OCI-LY7 (cell line): ENCODE results near the gene ELOVL6. TPM values are rescaled to one million over a fixed set of nuclear protein-coding genes. Genes with fewer than 3 reads are reported as not detected.

ENCODE experiments used
- BruUV-seq: library from RNA; stranded (reverse); fragments of 400-500 nt; replicated peaks from 2 replicates; lab custom pipeline; 2021; lab: Mats Ljungman, UMichigan
- CTCF ChIA-PET: fragments of 300-600 bp; sonication (Branson Sonifier 250); formaldehyde crosslinking; loops from one replicate; lab custom pipeline; 2022; ENCODE audit warnings: antibody characterized with exemption; ENCODE audit not compliant: unreplicated experiment; lab: Charles Lee
- POLR2A ChIA-PET: fragments of 300-600 bp; sonication (Branson Sonifier 250); formaldehyde crosslinking; loops from one replicate; lab custom pipeline; 2022; ENCODE audit warnings: antibody characterized with exemption; lab: Charles Lee
- DNase-seq: peaks from one replicate; pipeline ENCODE4 v3.0.0-alpha.2; 2015; ENCODE audit warnings: low spot score
- H2AFZ ChIP-seq: fragments of 200-600 bp; sonication (generic), shearing (Covaris generic); 2 replicates; pipeline ENCODE4 v1.6.1; 2014; ENCODE audit warnings: mild to moderate bottlenecking, antibody characterized with exemption, low read length, moderate library complexity
- H3K27ac ChIP-seq: fragments of 200-600 bp; sonication (generic); 2 replicates; pipeline ENCODE4 v1.5.1; 2014; ENCODE audit warnings: mixed run types, low read depth, mild to moderate bottlenecking, moderate library complexity, low read length, inconsistent platforms; ENCODE audit not compliant: poor library complexity, severe bottlenecking
- H3K36me3 ChIP-seq: fragments of 200-600 bp; sonication (generic); 2 replicates; pipeline ENCODE4 v1.6.1; 2014; ENCODE audit warnings: mild to moderate bottlenecking, antibody characterized with exemption, low read length, moderate library complexity, mixed read lengths; ENCODE audit not compliant: insufficient read depth
- H3K4me1 ChIP-seq: fragments of 200-600 bp; sonication (generic); 2 replicates; pipeline ENCODE4 v1.5.1; 2014; ENCODE audit warnings: mild to moderate bottlenecking, low read length; ENCODE audit not compliant: insufficient read depth, poor library complexity, severe bottlenecking
- H3K4me2 ChIP-seq: fragments of 200-600 bp; sonication (generic); 2 replicates; pipeline ENCODE4 v1.6.1; 2014; ENCODE audit warnings: mild to moderate bottlenecking, low read length
- H3K4me3 ChIP-seq: fragments of 200-600 bp; sonication (generic); 2 replicates; pipeline ENCODE4 v1.5.1; 2014; ENCODE audit warnings: mild to moderate bottlenecking, low read depth, low read length; ENCODE audit not compliant: poor library complexity, severe bottlenecking
- H3K79me2 ChIP-seq: fragments of 200-600 bp; sonication (generic); 2 replicates; pipeline ENCODE4 v1.6.1; 2016; ENCODE audit warnings: low read depth, mild to moderate bottlenecking, low read length, moderate library complexity, mixed read lengths; ENCODE audit not compliant: insufficient read depth
- H3K9me2 ChIP-seq: fragments of 200-600 bp; sonication (generic); 2 replicates; pipeline ENCODE4 v1.6.1; 2016; ENCODE audit warnings: mild to moderate bottlenecking, low read length, mixed read lengths; ENCODE audit not compliant: insufficient read depth
- H3K9me3 ChIP-seq: fragments of 200-600 bp; sonication (generic); 2 replicates; pipeline ENCODE4 v1.6.1; 2014; ENCODE audit warnings: mild to moderate bottlenecking, mixed run types, low read length, mixed read lengths
- H4K20me1 ChIP-seq: fragments of 200-600 bp; sonication (generic); 2 replicates; pipeline ENCODE4 v1.6.1; 2014; ENCODE audit warnings: mild to moderate bottlenecking, antibody characterized with exemption, low read length, moderate library complexity, mixed read lengths; ENCODE audit not compliant: insufficient read depth
- EZH2phosphoT487 ChIP-seq: fragments of 200-600 bp; sonication (generic); IDR thresholded peaks from 2 replicates; pipeline ENCODE4 v1.6.1; 2018; ENCODE audit warnings: low read depth, borderline replicate concordance, mild to moderate bottlenecking, mixed run types, antibody characterized with exemption, low read length, moderate library complexity, mixed read lengths
- intact Hi-C: fragments of 100-400 bp; cut with micrococcal nuclease; formaldehyde crosslinking; loops from one replicate; pipeline ENCODE4 v1.10.0; 2022; ENCODE audit not compliant: unreplicated experiment
- total RNA-seq, 2 experiments: library from RNA; depleted of rRNA in 1 of 2; stranded (reverse); fragments of >200 nt in 1 of 2; shearing (Covaris generic) in 1 of 2; gene quantifications; 2 replicates each; pipeline ENCODE4 v1.2.3, GENCODE V29; 2014 to 2022
- TF ChIP-seq, protein P1 (sequence below): fragments of 200-600 bp; sonication (generic); conservative IDR thresholded peaks from 2 replicates; pipeline ENCODE4 v1.5.1; 2014; ENCODE audit warnings: mild to moderate bottlenecking, antibody characterized with exemption, low read length, moderate library complexity, mixed read lengths

ELOVL6 gene
- total RNA-seq, 2 experiments from 2014 or later, result 14.5 to 45.5 TPM

DNA sequence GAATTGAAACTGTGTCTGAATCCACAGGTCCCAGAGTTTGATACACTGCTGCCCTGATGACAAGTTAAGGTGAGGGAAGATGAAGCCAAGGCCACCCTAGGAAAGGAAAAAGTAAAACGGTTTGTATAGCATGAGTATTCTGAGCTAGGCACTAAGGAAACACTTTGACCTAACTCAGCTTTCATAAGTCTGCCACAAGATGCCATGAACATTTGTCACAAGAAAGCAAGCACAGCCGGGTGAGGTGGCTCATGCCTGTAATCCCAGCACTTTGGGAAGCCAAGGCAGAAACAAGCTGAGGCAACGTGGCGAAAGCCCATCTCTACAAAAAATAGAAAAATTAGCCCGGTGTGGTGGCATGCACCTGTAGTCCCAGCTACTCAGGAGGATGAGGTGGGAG lies 34.2 kb downstream of the ELOVL6 start:
- CTCF ChIA-PET, result no interaction called here
- H3K4me3 ChIP-seq, result no peak overlapping the region
- H2AFZ ChIP-seq, result no peak overlapping the region
- H3K36me3 ChIP-seq, result peaks cover 55% of the 10 kb centered on the region
- no peaks in the 10 kb centered on the region for H3K79me2 ChIP-seq
- DNase-seq, result no peak
- H3K27ac ChIP-seq, result no peak overlapping the region
- no peaks in the 10 kb centered on the region for H4K20me1 ChIP-seq
- H3K4me2 ChIP-seq, result no peak overlapping the region
- no peaks in the 10 kb centered on the region for H3K9me2 ChIP-seq
- no peaks in the 10 kb centered on the region for H3K9me3 ChIP-seq
- POLR2A ChIA-PET, result interaction anchor here (0.7 to 1.1 kb wide), 4 partner anchors 9 to 851 kb away, joined by 3 to 4 read pairs (median 3); no protein-coding TSS in a partner anchor
- TF ChIP-seq, protein P1, sequence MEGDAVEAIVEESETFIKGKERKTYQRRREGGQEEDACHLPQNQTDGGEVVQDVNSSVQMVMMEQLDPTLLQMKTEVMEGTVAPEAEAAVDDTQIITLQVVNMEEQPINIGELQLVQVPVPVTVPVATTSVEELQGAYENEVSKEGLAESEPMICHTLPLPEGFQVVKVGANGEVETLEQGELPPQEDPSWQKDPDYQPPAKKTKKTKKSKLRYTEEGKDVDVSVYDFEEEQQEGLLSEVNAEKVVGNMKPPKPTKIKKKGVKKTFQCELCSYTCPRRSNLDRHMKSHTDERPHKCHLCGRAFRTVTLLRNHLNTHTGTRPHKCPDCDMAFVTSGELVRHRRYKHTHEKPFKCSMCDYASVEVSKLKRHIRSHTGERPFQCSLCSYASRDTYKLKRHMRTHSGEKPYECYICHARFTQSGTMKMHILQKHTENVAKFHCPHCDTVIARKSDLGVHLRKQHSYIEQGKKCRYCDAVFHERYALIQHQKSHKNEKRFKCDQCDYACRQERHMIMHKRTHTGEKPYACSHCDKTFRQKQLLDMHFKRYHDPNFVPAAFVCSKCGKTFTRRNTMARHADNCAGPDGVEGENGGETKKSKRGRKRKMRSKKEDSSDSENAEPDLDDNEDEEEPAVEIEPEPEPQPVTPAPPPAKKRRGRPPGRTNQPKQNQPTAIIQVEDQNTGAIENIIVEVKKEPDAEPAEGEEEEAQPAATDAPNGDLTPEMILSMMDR, result no peak
- TF ChIP-seq EZH2phosphoT487, result no peak
- peaks cover 7% of the 10 kb centered on the region for H3K4me1 ChIP-seq
- BruUV-seq, result no TSS peak
- intact Hi-C loops, result no loop called here

DNA sequence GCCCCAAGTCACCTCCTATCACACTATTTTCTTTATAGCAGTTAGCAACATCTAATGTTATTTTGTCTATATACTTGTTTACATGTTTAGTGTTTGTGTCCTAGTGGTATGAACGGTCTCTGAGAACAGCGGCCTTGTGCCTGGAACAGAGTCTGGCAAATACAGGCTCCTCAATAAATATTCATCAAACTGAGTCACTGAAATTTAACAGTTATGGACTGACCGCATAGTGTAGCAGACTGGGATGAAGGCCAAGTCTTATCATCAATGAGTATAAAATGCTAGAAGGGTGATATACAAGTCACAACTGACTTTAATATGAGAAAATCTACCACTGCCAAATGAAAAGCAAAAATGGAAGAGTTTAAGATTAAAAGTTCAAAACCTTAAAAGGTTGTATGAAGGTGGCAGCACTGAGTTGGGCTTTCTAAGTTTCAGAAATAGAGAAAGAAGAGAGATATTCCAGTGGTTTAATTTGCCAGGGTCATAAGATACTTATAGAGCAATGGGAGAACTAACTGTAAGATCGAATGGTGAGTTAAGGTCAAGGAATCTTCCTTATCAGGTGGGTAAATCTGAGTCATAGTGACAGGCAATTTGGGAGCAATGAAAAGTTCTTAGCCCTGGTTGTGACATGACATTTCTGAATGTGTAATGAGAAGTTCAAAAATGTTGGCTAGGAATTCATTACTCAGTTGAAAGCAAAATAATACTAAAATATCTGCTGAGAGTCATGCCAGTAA lies 34.9 kb downstream of the ELOVL6 start:
- no peaks in the 10 kb centered on the region for H3K9me3 ChIP-seq
- H3K4me3 ChIP-seq, result no peak overlapping the region
- no peak overlapping the region for H3K4me2 ChIP-seq
- intact Hi-C loops, result no loop called here
- BruUV-seq, result no TSS peak
- no peaks in the 10 kb centered on the region for H3K9me2 ChIP-seq
- H3K36me3 ChIP-seq, result peaks cover 51% of the 10 kb centered on the region
- no peak for TF ChIP-seq EZH2phosphoT487
- TF ChIP-seq, protein P1, result no peak
- H4K20me1 ChIP-seq, result no peaks in the 10 kb centered on the region
- H3K79me2 ChIP-seq, result no peaks in the 10 kb centered on the region
- peaks cover 7% of the 10 kb centered on the region for H3K4me1 ChIP-seq
- DNase-seq, result no peak
- no peak overlapping the region for H2AFZ ChIP-seq
- H3K27ac ChIP-seq, result no peak overlapping the region
- CTCF ChIA-PET, result no interaction called here
- POLR2A ChIA-PET, result interaction anchor here (1.1 kb wide), 1 partner anchor 11 kb away, joined by 3 read pairs; no protein-coding TSS in a partner anchor

DNA sequence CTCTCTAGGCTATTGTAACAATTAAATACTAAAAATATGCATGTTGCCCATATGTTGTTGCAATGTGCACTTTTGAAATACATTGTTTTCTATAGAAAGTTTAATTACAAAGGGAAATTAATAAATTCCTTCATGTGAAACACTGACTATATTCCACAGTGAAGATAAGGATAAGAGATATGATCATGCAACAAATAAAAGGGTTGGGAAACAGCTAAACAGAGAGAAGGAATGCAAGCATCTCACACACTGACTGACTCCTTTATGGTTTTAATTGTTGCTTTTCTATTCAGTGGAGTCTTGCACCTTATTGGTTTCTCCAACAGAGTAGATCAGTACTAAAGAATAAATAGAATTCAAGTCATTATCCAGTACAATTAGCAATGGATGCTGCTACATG lies 37.8 kb downstream of the ELOVL6 start:
- Histone ChIP-seq H4K20me1 (no peaks in the 10 kb centered on the region), H3K79me2 (no peaks in the 10 kb centered on the region; the same call in 1 of the 2 replicates), H3K27ac (no peak overlapping the region), H3K4me3 (no peak overlapping the region), H3K4me2 (no peak overlapping the region), H3K36me3 (peaks cover 47% of the 10 kb centered on the region), H3K9me2 (no peaks in the 10 kb centered on the region), H2AFZ (no peak overlapping the region), H3K9me3 (no peaks in the 10 kb centered on the region), H3K4me1 (peaks cover 6% of the 10 kb centered on the region)
- DNase-seq, result no peak
- no TSS peak for BruUV-seq
- no peak for TF ChIP-seq EZH2phosphoT487
- TF ChIP-seq, protein P1, result no peak
- intact Hi-C loops, result no loop called here
- POLR2A ChIA-PET, result interaction anchor here (0.7 to 0.9 kb wide), 3 partner anchors 9 to 1923 kb away, joined by 3 to 5 read pairs (median 3); no protein-coding TSS in a partner anchor
- CTCF ChIA-PET, result no interaction called here
